ENCODE data around the gene NAT14.
"Not testable (repeated sequence)": the region's sequence is repeated elsewhere in the genome, so short reads cannot be mapped to it uniquely, and the experiment has no call there.

Gene NAT14, protein sequence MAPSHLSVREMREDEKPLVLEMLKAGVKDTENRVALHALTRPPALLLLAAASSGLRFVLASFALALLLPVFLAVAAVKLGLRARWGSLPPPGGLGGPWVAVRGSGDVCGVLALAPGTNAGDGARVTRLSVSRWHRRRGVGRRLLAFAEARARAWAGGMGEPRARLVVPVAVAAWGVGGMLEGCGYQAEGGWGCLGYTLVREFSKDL

DNA sequence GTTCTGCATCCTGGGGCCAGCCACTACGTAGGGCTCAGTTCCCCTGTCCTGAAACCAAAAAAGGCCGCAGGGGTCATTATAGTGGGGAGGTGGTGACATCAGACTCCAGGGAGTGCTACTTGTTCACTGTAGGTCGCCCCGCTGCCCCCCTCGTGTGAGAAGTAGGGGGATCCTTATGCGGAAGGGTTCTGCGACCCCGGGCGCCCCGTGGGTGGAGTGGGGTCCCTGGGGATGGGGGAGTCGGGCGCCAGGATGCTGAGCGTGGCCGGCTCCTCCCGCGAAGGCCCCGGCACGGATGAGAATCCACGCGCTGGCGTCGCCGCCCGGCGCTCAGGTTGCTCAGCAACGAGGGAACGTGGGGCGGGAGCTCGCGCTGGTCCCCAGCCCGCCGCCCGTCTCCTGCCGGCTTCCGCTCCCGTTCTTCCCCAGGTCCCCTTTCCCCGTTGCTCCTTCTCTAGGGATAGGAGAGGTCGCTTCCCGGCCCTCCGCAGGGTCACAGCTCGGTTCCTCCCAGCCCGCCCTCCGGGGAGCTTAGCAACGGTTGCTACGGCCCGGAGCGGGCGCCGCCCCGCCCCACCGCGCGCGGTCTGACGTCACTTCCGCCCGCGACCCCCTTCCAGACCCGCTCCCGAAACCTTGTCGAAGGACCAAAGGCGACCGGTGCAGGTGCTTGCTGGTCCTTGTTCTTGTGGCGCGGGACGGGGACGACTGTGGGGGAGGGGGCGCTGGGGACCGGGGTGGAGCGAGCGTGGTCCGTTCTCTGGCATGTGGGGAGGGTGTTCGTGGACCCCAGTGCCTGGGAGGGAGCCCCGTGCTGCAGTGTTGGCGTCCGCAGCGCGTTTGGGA, at the start of gene NAT14:
NAT14 (plus strand) TSS at position 596 of the 846 bp plus-strand sequence. CDS start 521 bp downstream, outside the sequence.
- peak; percentile 49 for DNase-seq

- no peak for DNase-seq
Measured at GRCh38 chr19:55436847-55437246, 48.1 kb upstream of the NAT14 start.

DNA sequence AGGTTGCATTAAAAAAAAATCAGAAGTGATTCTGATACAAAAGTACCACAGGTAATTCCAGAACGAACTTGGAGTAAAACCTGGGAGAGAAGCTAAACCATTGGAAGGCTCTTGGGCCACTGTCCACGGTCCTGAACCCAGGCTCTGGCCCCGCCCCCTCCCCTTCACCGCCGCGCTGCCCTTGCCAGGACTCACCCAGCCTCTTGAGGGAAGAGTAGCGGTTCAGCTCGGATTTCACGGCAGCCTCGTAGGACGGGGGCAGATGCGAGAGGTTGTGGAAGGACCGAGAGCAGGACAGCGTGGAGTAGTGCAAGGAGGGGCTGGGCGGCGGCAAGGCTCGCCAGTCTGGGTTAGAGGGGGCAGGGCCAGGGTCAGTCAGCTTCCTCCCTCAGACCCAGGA, 47.6 kb upstream of the NAT14 start:
- DNase-seq, result no peak

DNA sequence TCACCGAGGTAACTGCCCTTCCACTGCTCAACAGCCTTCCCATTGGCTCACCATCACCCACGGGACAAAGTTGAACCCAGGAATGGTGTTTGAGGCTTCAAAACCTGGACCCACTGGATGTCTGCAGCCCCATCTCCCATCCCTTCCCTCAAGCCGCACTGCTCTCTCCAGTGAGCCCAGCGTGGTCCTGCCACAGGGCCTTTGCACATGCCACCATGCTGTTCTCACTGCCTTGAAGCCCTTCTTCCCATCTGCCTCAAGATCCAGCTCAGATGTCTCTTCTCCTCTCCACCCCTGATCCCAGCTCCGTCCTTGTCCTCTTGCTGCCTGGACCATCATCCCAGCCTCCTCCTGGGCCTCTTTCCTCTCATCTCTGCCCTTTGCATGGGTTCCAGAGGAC, 45.9 kb upstream of the NAT14 start:
- no peak for DNase-seq

GRCh38 chr19:55440411-55441105, 44.4 kb upstream of the NAT14 start:
- no peak for DNase-seq

DNA sequence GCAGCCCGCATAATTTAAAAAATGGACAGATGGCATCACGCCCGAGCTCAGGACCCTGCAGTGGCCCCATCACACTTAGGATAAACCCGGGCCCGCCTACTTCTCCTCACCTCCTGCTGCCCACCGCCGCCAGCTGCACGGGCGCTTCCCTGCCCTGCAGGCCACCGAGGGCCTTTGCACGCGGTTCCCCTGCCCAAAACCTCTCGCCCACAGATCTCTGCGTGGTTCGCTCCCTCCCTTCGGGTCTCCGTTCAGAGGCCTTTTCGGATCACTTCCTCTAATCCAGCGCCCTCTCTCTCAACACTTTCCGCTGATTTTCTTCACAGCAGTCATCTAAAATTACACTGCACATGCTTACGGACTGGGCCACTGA, 43.7 kb upstream of the NAT14 start:
- DNase-seq, result no peak

DNA sequence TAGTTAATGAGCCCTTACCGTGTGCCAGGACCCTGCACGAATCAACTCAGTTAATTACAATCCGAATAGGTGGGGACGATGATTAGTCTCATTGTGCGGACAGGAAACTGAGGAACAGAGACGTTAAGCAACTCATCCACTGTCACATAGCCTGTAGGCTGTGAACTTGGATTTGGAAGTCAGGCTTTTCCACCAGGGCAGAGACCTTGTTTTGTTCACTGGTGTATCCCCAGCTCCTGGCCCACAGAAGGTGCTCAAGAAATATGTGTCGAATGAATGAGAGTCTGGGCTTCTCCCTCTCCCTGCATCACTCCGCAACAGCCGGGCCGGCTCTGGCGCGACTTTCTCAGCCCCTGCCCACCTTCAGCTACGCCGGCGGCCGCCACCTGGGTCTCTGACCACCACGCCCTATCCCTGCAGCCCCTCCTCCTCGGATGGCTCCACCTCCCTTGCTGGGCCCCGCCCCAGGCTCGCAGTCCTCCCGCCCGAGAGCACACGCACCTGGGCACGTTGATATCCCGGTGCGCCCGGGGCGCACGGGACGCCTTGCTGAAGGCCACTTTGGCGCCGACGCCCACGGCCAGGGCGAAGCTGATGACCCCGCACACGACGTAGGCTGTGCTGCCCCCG, 43.2 kb upstream of the NAT14 start:
- no peak for DNase-seq

- DNase-seq, result no peak
Measured at GRCh38 chr19:55442372-55442961, 42.5 kb upstream of the NAT14 start.

GRCh38 chr19:55443045-55443823, 41.8 kb upstream of the NAT14 start, which contains the start of gene SHISA7:
SHISA7 (minus strand) TSS chr19:55443300; CDS start chr19:55442863, 437 bp downstream.
- DNase-seq, result no peak

GRCh38 chr19:55443824-55444480, 41.0 kb upstream of the NAT14 start:
- DNase-seq, result no peak

DNA sequence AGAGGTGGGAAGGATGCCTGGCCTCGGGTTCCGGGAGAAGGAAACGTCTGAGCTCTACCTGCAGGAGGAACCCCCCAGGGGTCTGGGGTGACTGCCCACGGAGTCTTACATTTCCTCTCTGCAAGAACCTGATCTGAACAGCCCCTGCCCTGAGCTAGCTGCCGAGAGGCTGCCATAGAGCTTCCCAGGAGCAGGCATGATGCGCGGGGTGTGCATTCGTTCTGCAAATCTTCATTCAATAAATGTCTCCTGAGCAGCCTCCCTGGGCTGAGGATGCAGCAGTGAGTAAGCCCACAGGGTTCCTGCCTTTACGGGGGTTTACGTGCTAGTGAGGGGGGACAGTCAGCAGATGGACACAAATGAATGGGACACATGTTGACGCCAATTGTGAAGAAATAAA, 40.3 kb upstream of the NAT14 start:
- DNase-seq, result no peak

- DNase-seq, result no peak
Measured at GRCh38 chr19:55446060-55446459, 38.9 kb upstream of the NAT14 start.

DNA sequence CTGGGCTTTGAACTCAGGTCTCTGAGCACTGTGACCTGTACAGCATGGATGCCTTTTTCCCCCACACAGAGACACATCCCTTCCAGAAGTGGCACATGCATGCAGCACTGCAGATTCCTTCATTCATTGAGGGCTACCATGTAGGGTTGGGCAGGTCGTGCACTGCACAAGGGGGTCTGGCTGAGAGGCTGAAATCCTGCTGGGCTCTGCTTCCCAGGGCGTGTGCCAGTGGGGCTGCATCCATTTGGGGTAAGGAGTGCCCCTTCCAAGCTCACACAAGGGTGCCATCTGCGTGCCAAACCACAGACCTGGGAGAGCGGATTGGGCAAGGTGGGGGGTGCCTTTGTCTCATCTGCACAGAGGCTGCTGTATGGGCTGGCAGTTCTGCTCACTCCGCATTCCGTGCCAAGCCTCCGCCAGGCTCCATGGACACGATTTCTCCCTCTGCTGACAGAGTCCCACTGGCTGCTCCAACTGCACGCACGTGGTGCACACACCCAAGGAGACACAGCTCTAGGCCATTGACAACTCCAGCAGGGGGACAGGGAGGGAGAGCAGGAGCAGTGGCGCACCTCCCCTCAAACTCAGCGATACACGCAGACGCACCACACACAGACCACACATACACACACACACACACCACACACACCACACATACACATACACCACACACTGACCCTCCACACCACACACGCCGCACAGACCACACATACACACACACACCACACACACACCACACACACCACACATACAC, 37.4 kb upstream of the NAT14 start:
- DNase-seq, result no peak

- not testable (repeated sequence) for DNase-seq
Measured at GRCh38 chr19:55448175-55448490, 36.9 kb upstream of the NAT14 start.

DNA sequence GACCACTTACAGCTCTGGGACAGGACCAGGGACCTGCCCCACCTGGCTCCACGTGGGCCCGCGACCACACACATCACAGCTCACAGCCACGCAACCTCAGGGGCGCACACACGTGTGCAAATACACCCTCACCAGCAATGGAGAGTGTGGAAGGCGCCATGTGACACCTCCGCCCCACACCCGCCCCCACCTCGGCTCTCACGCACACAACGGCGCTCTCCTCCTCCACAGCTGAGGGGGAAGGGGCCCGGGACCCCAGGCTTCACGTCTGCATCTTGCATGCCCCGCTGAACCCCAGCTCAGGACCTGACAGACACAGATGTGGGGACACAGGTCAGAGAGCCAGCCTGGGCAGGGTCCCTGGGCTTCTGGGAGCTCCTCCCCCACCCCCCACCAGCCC, 35.5 kb upstream of the NAT14 start:
- no peak for DNase-seq

DNA sequence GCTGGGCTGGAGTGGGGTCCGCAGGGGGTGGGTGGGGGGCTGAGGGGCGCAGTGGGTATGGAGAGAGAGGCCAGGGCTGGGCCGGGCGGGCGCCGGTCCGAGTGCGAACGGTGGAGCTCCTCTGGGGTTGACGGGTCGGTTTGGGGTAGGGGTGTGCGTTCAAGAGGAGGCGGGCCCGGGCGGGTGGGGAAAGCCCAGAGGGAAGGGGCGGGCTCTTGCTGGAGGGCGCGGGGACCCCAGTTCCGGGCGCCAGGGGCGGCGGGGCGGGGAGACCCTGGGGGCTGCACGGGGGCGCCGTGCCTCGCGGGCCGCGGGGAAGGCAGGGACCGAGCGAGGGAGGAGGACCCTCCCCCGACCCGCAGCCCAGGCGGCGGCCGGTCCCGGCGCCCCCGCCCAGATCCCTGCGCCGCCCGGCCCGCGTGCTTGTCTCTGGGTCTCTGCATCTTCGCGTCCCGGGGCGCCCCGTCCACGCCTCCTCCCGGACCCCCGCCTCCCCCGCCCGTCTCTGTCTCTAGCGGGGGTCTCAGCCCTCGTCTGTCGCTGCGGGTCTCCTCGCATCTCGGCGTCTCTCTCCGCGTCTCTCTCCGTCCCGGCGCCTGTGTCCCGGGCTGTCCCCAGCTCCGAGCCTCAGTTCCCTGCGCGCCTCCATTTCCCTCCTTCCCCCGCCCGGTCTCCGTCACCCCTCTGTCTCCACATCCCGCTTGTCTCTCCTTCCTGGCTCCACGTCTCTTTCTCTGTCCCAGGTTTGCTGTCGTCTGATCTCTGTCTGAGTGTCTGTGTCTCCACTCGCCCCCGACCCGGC, 33.6 kb upstream of the NAT14 start:
- no peak for DNase-seq

DNA sequence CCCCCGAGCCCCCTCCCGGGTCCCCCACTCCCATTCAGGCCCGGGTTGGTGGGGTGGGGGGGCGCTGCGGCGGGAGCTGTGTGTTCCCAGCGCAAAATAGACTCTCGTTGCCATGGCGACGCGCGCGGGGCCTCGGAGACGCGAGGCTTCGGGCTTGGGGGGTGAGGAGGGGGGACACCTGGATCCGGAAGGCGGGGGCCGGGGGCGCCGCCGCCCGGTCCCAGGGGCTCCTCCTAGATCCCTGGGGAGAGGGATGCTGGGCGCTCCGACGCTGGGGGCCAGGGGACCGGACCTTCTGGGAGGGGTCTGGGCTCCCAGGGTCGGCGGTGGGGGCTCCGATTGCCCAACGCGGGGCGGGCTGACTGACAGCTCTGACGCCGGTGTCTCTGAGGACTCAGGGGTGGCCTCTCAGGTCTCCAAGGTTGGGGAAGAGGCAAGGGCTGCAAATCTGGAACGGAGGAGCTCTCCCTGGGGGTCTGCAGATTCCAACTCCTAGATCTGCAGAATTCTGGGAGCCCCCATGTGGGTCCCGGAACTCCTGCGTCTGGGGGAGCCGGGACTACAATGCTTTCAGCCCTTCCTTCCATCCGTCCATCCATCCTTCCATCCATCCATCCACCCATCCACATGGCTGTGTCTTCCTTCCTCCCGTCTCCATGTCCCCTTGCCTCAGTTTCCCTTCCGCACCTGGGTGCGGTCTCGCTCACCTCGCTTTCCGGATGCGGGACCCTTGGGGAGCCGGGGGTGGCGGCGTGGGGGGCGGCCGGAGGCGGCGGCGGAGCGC, 32.8 kb upstream of the NAT14 start:
- DNase-seq, result no peak

- no peak for DNase-seq
Measured at GRCh38 chr19:55452749-55453346, 32.1 kb upstream of the NAT14 start.
